ENCODE results near the gene DNAH2.

Gene DNAH2

GRCh38 chr17:7714721-7715594 is 2.6 kb upstream of the DNAH2 start:
- no peak for TF ChIP-seq SUZ12 (IDR thresholded peaks at IDR 0.05; ENCODE audit: extremely low read depth, insufficient read depth, insufficient read length)
- no peak for TF ChIP-seq ZNF274 (IDR thresholded peaks at IDR 0.05; ENCODE audit: low read depth, low read length)
- TF ChIP-seq YY1 (IDR thresholded peaks at IDR 0.05; ENCODE audit: insufficient read depth, insufficient read length): no peak
- Histone ChIP-seq H3K4me3 (ENCODE audit: insufficient read length, low read depth) (no peak overlapping the region), H3K9ac (ENCODE audit: insufficient read length, low read depth) (no peak overlapping the region), H3K36me3 (ENCODE audit: insufficient read depth, insufficient read length, low read length) (no peaks in the 10 kb centered on the region), H3K27me3 (ENCODE audit: insufficient read depth, insufficient read length) (peaks cover 11% of the 10 kb centered on the region), H3K9me3 (ENCODE audit: insufficient read depth, low read length) (no peaks in the 10 kb centered on the region), H3K4me1 (ENCODE audit: insufficient read depth, insufficient read length) (peaks cover 25% of the 10 kb centered on the region)
- DNase-seq (ENCODE audit: low read depth, low spot score): no peak

GRCh38 chr17:7715936-7716886 is 1.3 kb upstream of the DNAH2 start:
- Histone ChIP-seq H3K4me3 (ENCODE audit: insufficient read length, low read depth) (peak overlapping the region; percentile 44), H3K9ac (ENCODE audit: insufficient read length, low read depth) (peak overlapping the region; percentile 56), H3K36me3 (ENCODE audit: insufficient read depth, insufficient read length, low read length) (no peaks in the 10 kb centered on the region), H3K27me3 (ENCODE audit: insufficient read depth, insufficient read length) (peaks cover 11% of the 10 kb centered on the region), H3K4me1 (ENCODE audit: insufficient read depth, insufficient read length) (peaks cover 25% of the 10 kb centered on the region), H3K9me3 (ENCODE audit: insufficient read depth, low read length) (no peaks in the 10 kb centered on the region)
- TF ChIP-seq ZNF274 (IDR thresholded peaks at IDR 0.05; ENCODE audit: low read depth, low read length): no peak
- no peak for TF ChIP-seq SUZ12 (IDR thresholded peaks at IDR 0.05; ENCODE audit: extremely low read depth, insufficient read depth, insufficient read length)
- no peak for TF ChIP-seq YY1 (IDR thresholded peaks at IDR 0.05; ENCODE audit: insufficient read depth, insufficient read length)
- no peak for DNase-seq (ENCODE audit: low read depth, low spot score)

DNA sequence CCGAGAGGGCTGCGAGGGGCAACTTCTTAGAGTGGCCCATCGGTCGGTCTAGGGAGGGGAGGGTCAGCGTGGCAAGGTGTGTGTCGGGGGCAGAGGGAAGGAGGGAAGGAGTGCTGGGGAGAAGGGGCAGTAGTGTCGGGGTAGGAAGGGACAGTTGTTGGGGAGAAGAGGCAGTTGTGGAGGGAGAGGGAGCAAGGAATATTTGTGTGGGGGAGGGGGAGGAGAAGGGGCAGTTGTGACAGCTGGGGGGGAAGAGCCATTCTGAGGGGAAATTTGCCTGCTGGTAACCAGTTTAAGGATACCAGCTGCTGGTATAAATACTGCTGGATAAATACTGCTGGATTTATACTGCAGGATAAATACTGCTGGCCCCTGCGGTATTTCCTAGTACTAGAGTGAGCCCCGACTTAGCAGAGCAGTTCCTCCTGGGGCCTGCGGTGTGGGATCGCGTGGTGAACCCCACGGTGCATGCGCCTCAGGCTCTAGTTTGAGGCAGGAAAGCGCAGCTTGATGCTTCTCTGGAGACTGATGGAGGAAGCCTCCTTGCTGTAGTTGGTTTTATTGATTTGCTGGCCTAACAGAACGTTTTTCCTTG is 309 bp downstream of the DNAH2 start:
- peaks cover 18% of the 10 kb centered on the region for H3K4me1 ChIP-seq (ENCODE audit: insufficient read depth, insufficient read length)
- H3K36me3 ChIP-seq (ENCODE audit: insufficient read depth, insufficient read length, low read length): no peaks in the 10 kb centered on the region
- H3K9ac ChIP-seq (ENCODE audit: insufficient read length, low read depth): no peak overlapping the region
- no peak for DNase-seq (ENCODE audit: low read depth, low spot score)
- H3K9me3 ChIP-seq (ENCODE audit: insufficient read depth, low read length): no peaks in the 10 kb centered on the region
- peaks cover 11% of the 10 kb centered on the region for H3K27me3 ChIP-seq (ENCODE audit: insufficient read depth, insufficient read length)
- no peak for TF ChIP-seq SUZ12 (IDR thresholded peaks at IDR 0.05; ENCODE audit: extremely low read depth, insufficient read depth, insufficient read length)
- TF ChIP-seq YY1 (IDR thresholded peaks at IDR 0.05; ENCODE audit: insufficient read depth, insufficient read length): no peak
- TF ChIP-seq ZNF274 (IDR thresholded peaks at IDR 0.05; ENCODE audit: low read depth, low read length): no peak
- peak overlapping the region; percentile 70 for H3K4me3 ChIP-seq (ENCODE audit: insufficient read length, low read depth)

DNA sequence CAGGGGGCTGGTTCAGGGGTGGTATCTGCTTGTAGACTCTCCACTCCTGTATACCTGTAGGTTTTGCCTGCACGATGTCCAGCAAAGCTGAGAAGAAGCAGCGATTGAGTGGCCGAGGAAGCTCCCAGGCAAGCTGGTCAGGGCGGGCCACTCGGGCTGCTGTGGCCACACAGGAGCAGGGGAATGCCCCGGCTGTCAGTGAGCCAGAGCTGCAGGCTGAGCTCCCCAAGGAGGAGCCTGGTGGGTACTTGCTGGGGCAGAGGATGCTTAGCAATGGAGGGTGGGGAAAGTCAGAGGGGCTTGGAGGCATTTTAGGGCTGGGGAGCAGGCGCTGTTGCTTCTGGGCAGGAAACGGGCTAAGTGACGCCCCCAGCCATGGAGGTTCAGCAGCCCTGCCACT is 2.1 kb downstream of the DNAH2 start:
- peaks cover 19% of the 10 kb centered on the region for H3K4me1 ChIP-seq (ENCODE audit: insufficient read depth, insufficient read length)
- H3K4me3 ChIP-seq (ENCODE audit: insufficient read length, low read depth): no peak overlapping the region
- no peaks in the 10 kb centered on the region for H3K9me3 ChIP-seq (ENCODE audit: insufficient read depth, low read length)
- no peak for DNase-seq (ENCODE audit: low read depth, low spot score)
- H3K9ac ChIP-seq (ENCODE audit: insufficient read length, low read depth): no peak overlapping the region
- peaks cover 11% of the 10 kb centered on the region for H3K27me3 ChIP-seq (ENCODE audit: insufficient read depth, insufficient read length)
- TF ChIP-seq YY1 (IDR thresholded peaks at IDR 0.05; ENCODE audit: insufficient read depth, insufficient read length) (no peak), ZNF274 (IDR thresholded peaks at IDR 0.05; ENCODE audit: low read depth, low read length) (no peak), SUZ12 (IDR thresholded peaks at IDR 0.05; ENCODE audit: extremely low read depth, insufficient read depth, insufficient read length) (no peak)
- no peaks in the 10 kb centered on the region for H3K36me3 ChIP-seq (ENCODE audit: insufficient read depth, insufficient read length, low read length)

DNA sequence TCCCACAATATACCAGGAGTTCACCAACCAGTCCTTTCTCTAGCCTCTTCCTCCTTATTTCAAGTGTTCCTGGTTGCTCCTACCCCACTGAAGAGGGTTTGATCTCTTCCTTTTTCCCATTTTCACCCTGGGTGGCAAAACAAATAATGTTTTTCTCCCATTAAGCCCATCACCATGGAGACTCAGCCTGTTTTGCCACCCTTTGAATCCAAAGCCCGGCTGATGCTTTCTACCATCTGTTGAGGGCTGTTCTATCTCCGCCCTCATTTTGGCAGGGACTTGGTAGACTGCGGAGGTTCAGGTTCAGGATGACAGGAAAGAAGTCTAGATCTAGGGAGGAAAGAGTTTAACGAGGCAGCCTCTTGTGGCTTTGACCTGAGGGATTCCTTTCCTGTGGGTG is 2.6 kb downstream of the DNAH2 start:
- TF ChIP-seq YY1 (IDR thresholded peaks at IDR 0.05; ENCODE audit: insufficient read depth, insufficient read length) (no peak), SUZ12 (IDR thresholded peaks at IDR 0.05; ENCODE audit: extremely low read depth, insufficient read depth, insufficient read length) (no peak), ZNF274 (IDR thresholded peaks at IDR 0.05; ENCODE audit: low read depth, low read length) (no peak)
- H3K36me3 ChIP-seq (ENCODE audit: insufficient read depth, insufficient read length, low read length): no peaks in the 10 kb centered on the region
- H3K9me3 ChIP-seq (ENCODE audit: insufficient read depth, low read length): no peaks in the 10 kb centered on the region
- DNase-seq (ENCODE audit: low read depth, low spot score): no peak
- H3K9ac ChIP-seq (ENCODE audit: insufficient read length, low read depth): no peak overlapping the region
- no peak overlapping the region for H3K4me3 ChIP-seq (ENCODE audit: insufficient read length, low read depth)
- H3K27me3 ChIP-seq (ENCODE audit: insufficient read depth, insufficient read length): peaks cover 11% of the 10 kb centered on the region
- H3K4me1 ChIP-seq (ENCODE audit: insufficient read depth, insufficient read length): peaks cover 16% of the 10 kb centered on the region

DNA sequence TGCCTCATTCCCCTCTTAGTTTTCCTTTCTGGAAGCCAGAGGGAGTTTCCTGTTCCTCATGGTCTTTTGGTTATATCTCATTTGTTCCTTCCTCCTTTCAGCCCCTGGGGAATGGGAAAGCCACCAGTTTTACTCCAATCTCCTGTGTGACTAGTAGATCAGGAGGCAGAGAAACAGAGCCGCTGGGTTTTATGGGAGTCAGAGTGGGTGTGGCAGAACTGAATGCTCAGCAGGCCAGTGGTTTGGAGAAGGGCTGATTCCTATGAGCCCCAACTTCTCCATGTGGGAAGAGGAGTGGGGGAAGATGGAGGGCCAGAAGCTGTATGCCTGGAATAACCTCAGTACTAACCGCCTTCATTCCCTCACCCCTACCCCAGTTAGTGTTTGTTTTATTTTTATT is 4.1 kb downstream of the DNAH2 start:
- no peak overlapping the region for H3K9ac ChIP-seq (ENCODE audit: insufficient read length, low read depth)
- TF ChIP-seq ZNF274 (IDR thresholded peaks at IDR 0.05; ENCODE audit: low read depth, low read length) (no peak), SUZ12 (IDR thresholded peaks at IDR 0.05; ENCODE audit: extremely low read depth, insufficient read depth, insufficient read length) (no peak), YY1 (IDR thresholded peaks at IDR 0.05; ENCODE audit: insufficient read depth, insufficient read length) (no peak)
- H3K9me3 ChIP-seq (ENCODE audit: insufficient read depth, low read length): no peaks in the 10 kb centered on the region
- peaks cover 11% of the 10 kb centered on the region for H3K27me3 ChIP-seq (ENCODE audit: insufficient read depth, insufficient read length)
- H3K36me3 ChIP-seq (ENCODE audit: insufficient read depth, insufficient read length, low read length): no peaks in the 10 kb centered on the region
- H3K4me3 ChIP-seq (ENCODE audit: insufficient read length, low read depth): no peak overlapping the region
- peaks cover 7% of the 10 kb centered on the region for H3K4me1 ChIP-seq (ENCODE audit: insufficient read depth, insufficient read length)
- DNase-seq (ENCODE audit: low read depth, low spot score): no peak

Measured in NT2/D1 (cell line).